Left ventricle myocardium superior (tissue), 1 donor: ENCODE results near the gene SEMA6A. TPM values are rescaled to one million over a fixed set of nuclear protein-coding genes. Genes with fewer than 3 reads are reported as not detected.

ENCODE experiments used
- ATAC-seq: fragments of 200-7000 bp; cut with Tn5 transposase; one replicate; pipeline ENCODE4 v1.9.1; 2020; ENCODE audit warnings: mild to moderate bottlenecking, moderate library complexity
- DNase-seq: peaks from one replicate; pipeline ENCODE4 v3.0.0-alpha.2; 2020
- intact Hi-C: fragments of 100-400 bp; cut with micrococcal nuclease; formaldehyde crosslinking; loops from one replicate; pipeline ENCODE4 v1.11.0; 2022
- total RNA-seq: library from RNA; stranded (reverse); fragmentation: NEBNext Ultra II Directional; extraction: Animal tissue kit (Norgen Biotek cat#: 25700); gene quantifications from one replicate; pipeline ENCODE4 v1.2.1, GENCODE V29; 2021
- donor health status: DM: no; HTN: yes; CAD: no; lungs with severe emphysema.

Gene SEMA6A
- total RNA-seq, 1 donor from 2014 or later: 6.4 TPM

DNA sequence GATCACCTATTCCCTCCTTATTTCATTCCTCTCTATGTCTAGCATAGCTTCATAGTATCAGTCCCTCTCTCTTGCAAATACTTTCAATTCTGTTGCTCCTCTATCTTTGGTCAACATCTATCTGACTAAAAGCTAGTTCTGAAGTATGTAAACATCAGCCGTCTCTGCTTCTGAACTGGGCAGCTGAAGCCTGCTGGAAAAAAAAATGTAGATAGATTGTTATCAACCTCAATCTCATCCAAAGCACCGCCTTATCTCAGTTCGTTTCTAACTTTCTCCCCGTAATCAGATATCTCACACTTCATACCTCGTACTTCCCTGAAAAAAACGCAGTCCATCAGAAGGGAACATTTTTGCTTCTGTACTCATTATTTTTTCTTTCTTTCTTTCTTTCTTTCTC is 4.5 kb upstream of the SEMA6A start:
- intact Hi-C loops: no loop called here
- DNase-seq (no peak), ATAC-seq (no peak)

DNA sequence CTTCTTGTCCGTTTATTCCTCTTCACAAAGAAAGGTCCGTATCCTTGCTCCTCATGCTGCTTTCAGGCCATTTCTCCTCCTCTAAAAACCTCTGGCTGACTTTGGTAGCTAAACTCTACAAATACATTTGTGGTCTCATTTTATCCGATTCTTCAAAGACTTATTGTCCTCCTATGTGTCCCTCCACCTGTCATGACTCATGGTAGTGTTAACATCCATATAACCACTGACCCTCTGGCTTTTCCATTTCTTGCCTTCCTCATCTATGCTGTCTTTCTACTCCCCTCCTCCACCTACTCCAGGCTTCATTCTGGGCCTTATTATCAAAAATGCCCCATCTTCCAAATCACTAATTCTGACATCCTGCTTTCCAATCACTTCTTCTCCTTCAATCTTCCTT is 4.1 kb upstream of the SEMA6A start:
- no peak for ATAC-seq
- DNase-seq: no peak
- intact Hi-C loops: no loop called here

DNA sequence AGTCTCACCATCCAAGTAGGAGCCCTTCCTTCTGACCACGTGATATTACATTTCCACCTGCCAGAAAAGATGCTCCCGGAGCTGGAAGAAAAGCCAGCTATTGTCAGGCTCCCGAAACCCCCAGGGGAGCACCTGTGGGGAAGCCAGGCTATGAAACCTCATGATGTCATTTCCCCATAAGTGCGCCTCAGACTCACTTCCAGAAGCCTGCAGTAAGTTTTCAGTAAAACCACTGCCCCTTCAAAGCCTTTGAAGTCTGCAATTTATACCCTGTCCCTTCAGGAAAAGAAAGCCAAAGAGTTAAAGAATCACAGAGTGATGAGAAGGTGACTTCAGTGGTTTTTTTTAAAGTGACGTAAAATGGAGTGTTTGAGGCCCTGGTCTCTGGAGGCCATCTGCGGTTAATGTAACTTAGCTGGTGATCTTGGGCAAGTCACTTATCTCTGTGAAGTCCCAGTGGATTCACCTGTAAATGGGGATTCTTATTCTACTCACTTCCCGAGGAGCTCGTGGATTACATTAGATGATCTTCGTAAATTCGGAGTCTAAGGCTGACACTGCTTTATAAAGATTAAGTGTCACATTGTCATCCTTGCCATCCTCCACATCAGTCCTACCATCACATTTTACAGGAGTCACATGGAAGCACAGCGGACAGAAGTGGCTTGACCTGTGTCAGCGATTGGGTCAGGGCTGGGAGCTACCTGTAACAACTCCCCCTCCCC is 2.6 kb upstream of the SEMA6A start:
- DNase-seq (no peak), ATAC-seq (no peak)
- intact Hi-C loops: no loop called here

DNA sequence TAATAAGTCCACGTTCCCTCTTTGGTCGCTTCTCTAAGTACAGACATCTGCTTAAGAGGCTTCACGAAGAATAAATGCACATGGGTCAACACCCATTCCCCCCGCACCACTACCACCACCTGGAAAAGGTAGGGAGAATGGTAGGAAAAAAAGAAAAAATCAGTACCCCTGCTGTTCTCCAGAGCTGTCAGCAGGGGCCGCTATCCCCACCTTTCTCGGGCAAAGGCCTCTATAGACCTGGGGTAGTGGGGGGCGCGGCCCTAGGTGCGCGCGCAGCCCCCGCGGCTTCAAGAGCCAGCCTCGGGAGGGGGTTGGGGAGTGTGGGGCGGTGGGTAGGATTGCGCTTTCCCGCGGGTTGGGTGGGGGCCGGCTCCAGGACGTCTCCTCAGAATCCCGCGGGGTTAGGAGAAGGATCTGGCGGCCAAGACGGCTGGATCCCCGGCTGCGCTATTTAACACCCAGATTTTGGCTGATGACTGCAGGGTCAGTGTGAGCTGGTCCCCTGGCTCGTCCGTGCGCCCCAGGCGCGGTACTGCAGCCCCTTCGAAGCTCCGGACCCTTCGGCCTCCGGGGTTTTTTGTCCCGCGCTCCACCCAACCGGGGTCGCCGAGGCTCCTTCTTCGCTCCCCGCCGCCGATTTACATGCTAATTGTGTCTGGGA is 1.6 kb upstream of the SEMA6A start:
- intact Hi-C loops: no loop called here
- ATAC-seq (peak; percentile 65), DNase-seq (peak; percentile 80)

DNA sequence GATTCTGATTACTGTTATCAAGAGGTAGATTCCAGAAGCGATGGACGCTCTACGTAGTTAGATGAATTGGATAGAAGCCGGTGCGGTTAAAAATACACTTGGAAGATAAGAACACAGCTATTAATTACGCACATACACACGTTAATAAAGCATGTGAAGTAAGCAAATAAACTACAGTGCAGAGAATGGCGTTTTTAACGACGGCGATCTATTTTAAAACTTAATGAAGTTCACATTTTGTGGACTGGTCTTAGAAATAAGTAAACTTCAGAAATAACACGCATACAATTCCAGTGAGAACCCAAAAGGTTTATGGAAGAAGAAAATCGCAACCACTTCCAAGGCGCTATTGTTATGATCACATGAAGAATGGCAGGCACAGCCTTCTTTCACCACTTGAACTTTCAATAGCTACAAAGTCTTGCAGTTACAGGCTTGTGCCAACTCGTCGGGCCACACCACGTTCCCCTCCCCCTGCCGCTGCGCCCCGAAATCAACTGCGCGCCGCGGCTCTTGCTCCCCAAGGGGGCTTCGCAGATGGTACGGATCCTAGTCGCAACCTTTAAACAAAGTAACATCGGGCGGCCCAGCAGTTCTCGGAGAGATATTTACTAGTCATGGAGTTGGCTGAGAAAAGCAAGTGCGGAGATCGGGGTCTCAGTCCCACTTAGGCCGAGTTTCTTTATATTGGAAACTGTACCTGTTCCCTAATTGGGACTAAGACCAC is 866 bp upstream of the SEMA6A start:
- DNase-seq: peak; percentile 38
- intact Hi-C loops: no loop called here
- no peak for ATAC-seq

DNA sequence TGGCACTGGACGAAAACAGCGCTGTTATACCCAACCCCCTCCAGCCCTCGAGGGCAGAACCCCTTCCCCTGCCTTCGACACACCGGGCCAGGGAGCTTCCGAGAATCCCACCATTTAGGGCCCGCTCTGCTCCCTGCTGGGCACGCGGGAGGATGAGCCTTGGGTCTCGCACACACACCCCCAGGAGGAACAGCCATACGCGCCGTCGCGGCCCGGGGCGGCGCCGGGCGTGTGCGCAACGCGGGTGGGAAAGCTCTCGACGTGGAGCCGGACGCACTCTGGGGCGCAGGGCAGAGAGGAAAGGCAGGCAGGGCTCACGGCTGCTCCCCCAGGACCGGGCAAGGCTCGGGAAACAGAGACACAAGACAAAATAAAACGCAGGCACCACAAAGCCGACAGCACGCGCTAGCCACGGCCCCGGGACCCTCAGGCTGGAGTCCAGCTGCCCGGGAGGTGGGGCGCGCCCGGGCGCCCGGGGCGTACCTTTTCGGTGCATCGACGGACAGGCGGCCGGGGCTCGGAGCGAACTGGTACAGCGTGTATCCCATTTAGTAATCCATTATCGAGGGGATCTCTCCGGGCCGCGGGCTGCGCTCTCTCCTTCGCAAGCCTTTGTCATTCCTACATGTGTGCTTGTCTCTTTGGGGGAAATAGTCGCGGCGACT is 789 bp downstream of the SEMA6A start:
- intact Hi-C loops: no loop called here
- peak; percentile 10 for ATAC-seq

DNA sequence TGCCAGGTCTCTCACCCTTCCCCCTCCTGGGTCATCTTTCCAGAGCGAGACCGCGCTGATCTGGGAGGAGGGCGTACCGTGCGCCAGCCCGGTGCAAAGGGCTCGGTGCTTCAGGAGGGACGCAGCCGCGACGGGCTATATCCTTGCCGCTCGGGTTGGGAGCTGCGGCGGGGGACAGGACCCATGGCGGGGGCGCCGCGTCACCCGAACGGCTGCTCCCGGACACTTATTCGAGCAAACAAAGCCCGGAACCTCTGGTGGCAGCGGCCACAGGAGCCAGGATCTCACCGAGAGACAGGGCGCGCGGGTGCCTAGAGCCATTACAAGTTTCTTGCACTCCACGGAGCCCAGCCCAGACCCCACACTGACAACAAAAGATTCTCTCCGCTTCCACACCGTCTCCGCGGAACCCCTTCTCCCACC is 1.3 kb downstream of the SEMA6A start:
- intact Hi-C loops: no loop called here

More for the DNA sequence above, 789 bp downstream of the SEMA6A start:
- DNase-seq: peak; percentile 44

DNA sequence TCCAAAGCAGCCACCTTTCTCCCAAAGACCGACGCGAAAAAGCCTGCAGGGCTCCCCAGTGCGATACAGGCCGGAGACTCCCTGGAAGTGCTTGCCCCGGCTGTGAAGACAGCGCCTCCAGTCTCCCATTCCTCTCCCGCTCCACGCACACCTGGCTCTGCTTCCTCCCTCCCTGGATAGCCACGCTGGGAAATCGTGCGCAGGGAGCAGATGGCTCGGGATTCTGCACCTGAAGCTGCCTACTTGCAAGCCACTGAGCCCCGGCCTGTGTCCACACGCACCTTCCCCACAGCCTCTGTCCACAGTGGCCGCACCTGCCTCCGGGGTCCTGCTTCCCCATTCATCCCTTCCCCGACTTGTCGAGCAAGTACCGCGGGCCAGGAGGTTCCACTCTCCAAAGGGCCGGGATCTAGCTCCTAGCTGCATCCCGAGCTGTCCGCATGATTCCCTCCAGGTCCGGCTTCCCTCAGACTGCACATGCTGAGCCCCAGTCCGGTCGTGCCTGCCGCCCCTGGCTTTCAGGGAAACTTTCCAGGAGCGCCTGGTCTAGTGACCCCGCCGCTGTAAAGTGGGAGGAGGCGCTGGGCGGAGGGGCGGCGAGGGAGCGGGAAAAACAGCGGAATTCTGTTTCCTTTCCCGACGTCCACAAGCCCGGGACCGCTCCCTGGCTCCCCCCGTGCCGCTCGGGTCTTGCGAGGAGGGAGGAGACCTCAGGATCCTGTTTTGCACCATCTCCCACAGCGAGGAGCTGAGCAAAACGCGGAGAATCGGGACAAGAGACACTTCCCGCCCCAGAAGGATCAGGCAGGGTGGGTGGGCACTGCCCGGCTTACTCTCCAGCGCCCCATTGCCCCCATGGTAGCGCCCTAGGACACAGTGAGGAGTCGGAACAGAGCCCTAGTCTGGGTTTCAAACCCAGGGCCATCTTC is 2.0 kb downstream of the SEMA6A start:
- intact Hi-C loops: no loop called here
- peak; percentile 64 for DNase-seq

More for the DNA sequence above, 1.3 kb downstream of the SEMA6A start:
- ATAC-seq (peak; percentile 5), DNase-seq (peak; percentile 58)

DNA sequence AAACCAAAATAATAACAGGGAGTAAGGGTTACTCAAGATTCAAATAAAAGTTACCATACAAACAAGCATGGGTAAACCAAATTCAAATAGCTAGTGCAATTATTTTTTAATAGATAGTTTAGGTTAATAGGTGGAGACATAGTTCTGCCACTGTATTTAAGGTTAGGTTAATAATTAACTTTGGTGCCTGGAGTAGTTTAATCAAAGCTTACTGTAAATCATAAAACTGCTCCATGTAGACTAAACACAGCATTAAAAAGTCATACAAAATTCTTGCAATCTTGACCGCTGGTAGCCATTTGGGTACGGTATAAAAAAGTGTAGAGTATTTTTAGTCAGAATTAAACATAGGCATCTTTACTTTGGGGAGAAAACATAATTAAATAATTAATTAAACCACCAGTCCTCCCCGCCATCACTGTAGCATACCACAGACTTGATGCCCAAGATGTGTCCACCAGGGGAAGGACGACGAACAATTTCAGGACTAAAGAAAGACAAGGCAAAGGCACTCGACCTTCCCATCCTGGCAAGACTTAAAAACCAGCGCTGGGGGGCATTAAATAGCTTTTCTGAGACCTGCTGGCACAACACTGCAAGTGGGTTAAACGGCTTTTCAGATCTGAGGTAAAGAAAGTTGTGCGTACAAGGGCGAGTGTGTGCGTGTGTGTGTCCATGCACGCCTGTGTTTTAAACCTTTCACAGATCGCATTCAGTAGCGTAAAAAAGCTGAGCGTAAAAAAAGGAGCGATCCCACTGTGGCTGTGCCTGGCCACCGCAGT is 2.9 kb downstream of the SEMA6A start:
- no peak for DNase-seq
- intact Hi-C loops: no loop called here
- ATAC-seq: no peak

More for the DNA sequence above, 2.0 kb downstream of the SEMA6A start:
- ATAC-seq: peak; percentile 5

DNA sequence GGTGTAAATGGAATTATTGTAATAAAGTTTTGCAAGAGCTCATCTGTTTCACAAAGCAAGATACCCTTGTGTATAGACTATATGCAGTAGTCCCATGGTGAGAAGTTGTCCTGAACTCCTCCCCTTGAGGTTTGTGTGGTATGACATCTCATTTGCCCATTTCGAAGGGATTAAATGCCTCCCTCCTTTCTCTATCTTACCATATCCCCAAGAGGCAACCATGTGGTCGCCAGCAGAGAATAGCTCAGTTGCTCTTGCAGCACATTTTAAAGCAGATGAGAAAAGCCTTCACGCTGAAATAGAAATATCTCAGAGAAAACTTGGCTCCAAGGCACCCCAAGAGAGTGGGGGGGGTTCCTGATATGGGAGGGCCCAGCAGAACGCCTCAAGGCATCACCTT is 4.6 kb downstream of the SEMA6A start:
- DNase-seq: no peak

DNA sequence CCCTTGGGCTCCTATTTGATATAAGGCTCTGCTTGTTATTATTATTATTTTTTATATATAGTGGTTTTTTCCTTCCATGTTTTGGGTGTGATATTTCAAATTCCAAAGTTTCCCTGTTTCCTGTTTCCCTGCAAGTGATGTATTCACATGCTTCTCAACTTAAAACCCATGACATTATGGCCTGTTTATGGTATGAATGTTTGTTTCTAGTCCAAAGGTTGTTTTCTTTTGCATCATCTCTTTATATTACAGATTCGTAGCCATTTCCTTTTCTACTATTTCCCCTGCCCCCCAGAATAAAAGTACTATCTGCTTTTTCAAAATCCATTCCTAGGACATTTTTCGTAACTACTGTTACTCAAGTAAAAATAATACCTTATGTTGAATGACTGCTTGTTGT is 7.5 kb downstream of the SEMA6A start:
- ATAC-seq (no peak), DNase-seq (no peak)
- intact Hi-C loops: no loop called here

More for the DNA sequence above, 4.6 kb downstream of the SEMA6A start:
- intact Hi-C loops: no loop called here
- ATAC-seq: no peak

DNA sequence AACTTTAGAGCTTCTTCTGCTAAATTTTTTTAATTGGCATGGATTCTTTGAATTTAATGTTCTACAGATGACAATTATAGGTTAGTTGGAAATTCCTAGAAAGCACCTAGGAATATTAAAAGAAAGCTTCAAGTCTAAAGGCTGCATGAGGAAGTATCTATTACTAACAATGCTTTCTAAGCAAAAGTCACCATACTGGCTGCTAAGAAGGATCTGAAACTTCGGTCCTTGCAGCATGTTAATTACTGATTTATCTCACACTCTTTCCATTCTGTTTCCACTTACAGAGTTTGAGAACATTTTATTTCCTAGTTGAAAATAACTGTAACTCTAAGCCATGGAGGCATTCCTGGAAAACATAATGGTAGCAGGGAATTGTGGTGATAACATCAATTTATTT is 8.4 kb downstream of the SEMA6A start:
- ATAC-seq: no peak

DNA sequence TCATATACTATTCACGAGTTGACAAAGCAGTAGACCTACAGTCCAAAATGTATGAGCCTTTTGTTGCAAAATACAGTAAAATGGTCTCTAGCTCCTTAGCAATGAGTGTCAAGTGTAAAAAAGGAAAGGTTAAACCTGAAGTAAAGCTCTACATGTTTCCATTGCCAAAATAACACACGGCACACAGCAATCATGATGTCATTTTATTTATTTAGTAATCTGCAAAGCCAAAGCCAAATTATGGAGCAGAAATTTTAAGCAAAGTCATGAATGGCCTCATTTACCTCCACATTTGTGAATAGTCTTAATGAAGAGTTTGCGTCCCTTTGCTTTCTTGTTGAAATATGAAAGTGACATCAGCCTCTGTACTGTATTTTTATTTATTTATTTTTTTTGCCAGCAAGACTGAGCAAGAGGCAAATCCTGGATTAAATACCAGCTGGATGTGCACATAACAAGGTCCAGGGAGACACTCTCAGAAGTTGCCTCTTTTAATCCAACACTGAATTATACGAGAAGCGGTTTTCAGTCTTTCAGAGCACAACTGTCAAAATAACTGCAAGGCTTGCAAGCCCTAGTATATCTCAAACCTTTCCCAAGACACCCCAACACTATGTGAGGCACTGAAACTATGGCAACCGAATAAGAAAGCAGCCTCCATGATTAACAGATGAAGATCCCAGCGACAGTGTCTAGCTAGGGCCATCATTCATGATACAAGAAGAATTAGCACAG is 9.7 kb downstream of the SEMA6A start:
- ATAC-seq (no peak), DNase-seq (no peak)
- intact Hi-C loops: no loop called here

More for the DNA sequence above, 8.4 kb downstream of the SEMA6A start:
- intact Hi-C loops: no loop called here
- DNase-seq: no peak

DNA sequence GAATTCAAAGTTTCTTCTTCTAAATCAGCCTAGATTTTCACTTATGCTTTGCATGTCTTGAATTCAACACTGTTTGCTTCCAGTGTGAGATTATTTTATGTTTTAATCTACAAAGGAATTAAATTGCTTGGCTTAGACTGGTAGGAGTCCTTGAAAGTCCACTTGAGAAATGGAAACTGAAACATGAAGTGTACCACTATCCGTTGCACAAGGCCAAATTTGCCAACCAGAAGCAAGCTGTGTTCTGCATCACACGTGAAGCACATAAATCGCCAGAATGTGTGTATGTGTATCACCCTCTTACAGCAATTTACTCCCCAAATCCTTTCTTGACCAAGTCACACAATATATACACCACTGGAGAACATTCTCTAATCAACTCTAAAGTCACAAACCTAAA is 10.3 kb downstream of the SEMA6A start:
- DNase-seq: no peak
- intact Hi-C loops: no loop called here
- no peak for ATAC-seq

DNA sequence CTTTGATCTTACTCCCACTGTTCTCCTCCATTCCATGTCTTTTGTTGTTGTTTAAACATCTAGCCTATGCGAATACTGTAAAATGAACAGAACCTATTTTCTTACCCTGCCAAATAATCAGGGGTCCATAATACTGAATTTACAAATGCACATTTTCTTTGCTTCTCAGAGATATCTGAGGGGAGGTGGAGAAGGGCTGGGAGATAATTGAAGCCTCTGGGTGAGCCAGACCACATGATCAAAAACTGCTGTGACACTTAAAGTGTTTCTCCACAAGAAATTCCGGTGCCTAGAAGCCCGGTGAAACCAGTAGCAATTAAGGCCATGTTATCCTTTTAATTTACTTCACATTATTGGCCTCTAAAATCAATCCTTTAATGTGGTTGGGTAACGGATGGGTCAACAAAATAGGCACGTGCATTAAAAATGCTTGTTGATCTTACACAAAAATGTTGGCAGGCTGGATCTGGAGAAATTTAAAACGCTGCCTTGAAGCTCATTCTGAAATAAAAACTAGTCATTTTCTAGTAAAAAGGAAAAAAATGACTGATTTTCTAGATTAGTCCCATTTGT is 10.8 kb downstream of the SEMA6A start:
- no peak for ATAC-seq
- no peak for DNase-seq
- intact Hi-C loops: no loop called here

DNA sequence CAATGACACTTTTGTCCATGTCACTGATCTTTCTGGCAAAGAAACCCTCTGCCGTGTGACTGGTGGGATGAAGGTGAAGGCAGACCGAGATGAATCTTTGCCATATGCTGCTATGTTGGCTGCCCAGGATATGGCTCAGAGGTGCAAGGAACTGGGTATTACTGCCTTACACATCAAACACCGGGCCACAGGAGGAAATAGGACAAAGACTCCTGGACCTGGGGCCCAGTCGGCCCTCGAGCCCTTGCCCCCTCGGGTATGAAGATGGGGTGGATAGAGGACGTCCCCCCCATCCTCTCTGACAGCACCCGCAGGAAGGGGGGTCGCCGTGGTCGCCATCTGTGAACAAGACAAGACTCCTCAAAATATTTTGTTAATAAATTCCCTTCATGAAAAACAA is 12.0 kb downstream of the SEMA6A start:
- intact Hi-C loops: no loop called here
- DNase-seq (peak; percentile 20), ATAC-seq (no peak)

DNA sequence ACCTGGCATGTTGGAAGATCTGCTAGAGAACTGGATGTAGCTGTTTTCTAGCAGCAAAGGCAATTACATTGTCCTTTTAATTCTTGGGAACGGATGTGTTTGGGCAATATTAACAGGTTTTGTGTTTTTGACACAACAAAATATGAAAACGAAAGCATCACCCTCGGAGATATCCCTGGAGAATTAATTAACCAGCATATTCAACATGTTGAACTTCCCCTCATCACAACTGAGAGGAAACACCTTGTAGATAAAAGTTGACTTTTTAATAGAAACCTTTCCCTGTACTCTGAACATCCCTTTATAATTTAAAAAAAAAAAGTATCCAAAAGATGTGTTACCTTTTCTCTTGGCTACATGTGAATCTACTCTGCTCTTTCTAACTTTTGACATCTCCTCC is 13.0 kb downstream of the SEMA6A start:
- no peak for ATAC-seq
- intact Hi-C loops: no loop called here

More for the DNA sequence above, 13.0 kb downstream of the SEMA6A start:
- DNase-seq: no peak
